Neural progenitor cell (in vitro differentiated cells): Measurements from ENCODE around the gene NF2. TPM values are rescaled to one million over a fixed set of nuclear protein-coding genes. Genes with fewer than 3 reads are reported as not detected.

Experiments used
- DNase-seq: peaks from one replicate; pipeline ENCODE4 v3.0.0-alpha.2; 2016; ENCODE audit warnings: low spot score
- H2AFZ ChIP-seq: fragments of 200-600 bp; sonication (generic); replicated peaks from 2 replicates; pipeline ENCODE4 v1.6.1; 2016; ENCODE audit warnings: antibody characterized with exemption
- H3F3A ChIP-seq: fragments of 200-600 bp; sonication (generic); 2 replicates; pipeline ENCODE4 v1.6.1; 2016; ENCODE audit warnings: antibody characterized with exemption, low read depth
- H3K27ac ChIP-seq: fragments of 200-600 bp; sonication (generic); 2 replicates; pipeline ENCODE4 v1.5.1; 2016; ENCODE audit warnings: mild to moderate bottlenecking
- H3K27me3 ChIP-seq: fragments of 200-600 bp; sonication (generic); 2 replicates; pipeline ENCODE4 v1.6.1; 2016; ENCODE audit warnings: mild to moderate bottlenecking, moderate library complexity
- H3K36me3 ChIP-seq: fragments of 200-600 bp; sonication (generic); 2 replicates; pipeline ENCODE4 v1.5.1; 2016
- H3K4me1 ChIP-seq: fragments of 200-600 bp; sonication (generic); 2 replicates; pipeline ENCODE4 v1.6.1; 2016; ENCODE audit warnings: mixed run types
- H3K4me2 ChIP-seq: fragments of 200-600 bp; sonication (generic); 2 replicates; pipeline ENCODE4 v1.6.1; 2016
- H3K4me3 ChIP-seq: fragments of 200-600 bp; sonication (generic); 2 replicates; pipeline ENCODE4 v1.5.1; 2016
- H3K79me2 ChIP-seq: fragments of 200-600 bp; sonication (generic); 2 replicates; pipeline ENCODE4 v1.6.1; 2016; ENCODE audit warnings: low read depth
- H3K9ac ChIP-seq: fragments of 200-600 bp; sonication (generic); 2 replicates; pipeline ENCODE4 v1.6.1; 2016
- H3K9me3 ChIP-seq: fragments of 200-600 bp; sonication (generic); 2 replicates; pipeline ENCODE4 v1.5.1; 2016; ENCODE audit warnings: low read depth
- H4K20me1 ChIP-seq: fragments of 200-600 bp; sonication (generic); 2 replicates; pipeline ENCODE4 v1.6.1; 2016; ENCODE audit warnings: low read depth
- H3K27ac Mint-ChIP-seq: 3 replicates; pipeline ENCODE4 v1.8.0; 2021; ENCODE audit warnings: mixed read lengths
- H3K27me3 Mint-ChIP-seq: 2 replicates; pipeline ENCODE4 v1.8.0; 2022; ENCODE audit warnings: low read depth, mild to moderate bottlenecking, inconsistent platforms, moderate library complexity, mixed read lengths; ENCODE audit not compliant: insufficient read depth
- H3K36me3 Mint-ChIP-seq: 3 replicates; pipeline ENCODE4 v1.8.0; 2021; ENCODE audit warnings: mixed read lengths
- H3K4me1 Mint-ChIP-seq: 3 replicates; pipeline ENCODE4 v1.8.0; 2021; ENCODE audit warnings: mixed read lengths
- H3K4me3 Mint-ChIP-seq: 3 replicates; pipeline ENCODE4 v1.8.0; 2021; ENCODE audit warnings: mild to moderate bottlenecking, moderate library complexity, mixed read lengths
- H3K9me3 Mint-ChIP-seq: 3 replicates; pipeline ENCODE4 v1.8.0; 2020; ENCODE audit warnings: mixed read lengths
- EZH2 ChIP-seq: fragments of 200-600 bp; sonication (generic); IDR thresholded peaks from 2 replicates; pipeline ENCODE4 v1.6.1; 2017; ENCODE audit warnings: antibody characterized with exemption, mild to moderate bottlenecking, moderate library complexity
- EZH2phosphoT487 ChIP-seq: fragments of 200-600 bp; sonication (generic); IDR thresholded peaks from 2 replicates; pipeline ENCODE4 v1.6.1; 2017; ENCODE audit warnings: antibody characterized with exemption
- total RNA-seq: library from RNA; depleted of rRNA; stranded (reverse); fragments of >200 nt; gene quantifications from 2 replicates; pipeline ENCODE4 v1.2.3, GENCODE V29; 2015; ENCODE audit warnings: low replicate concordance
- TF ChIP-seq, protein P1 (sequence below): fragments of 200-600 bp; sonication (generic); IDR thresholded peaks from 2 replicates; pipeline ENCODE4 v1.5.1; 2017; ENCODE audit warnings: antibody characterized with exemption, mild to moderate bottlenecking

NF2 gene
- total RNA-seq, 1 donor from 2014 or later: 18.7 TPM

DNA sequence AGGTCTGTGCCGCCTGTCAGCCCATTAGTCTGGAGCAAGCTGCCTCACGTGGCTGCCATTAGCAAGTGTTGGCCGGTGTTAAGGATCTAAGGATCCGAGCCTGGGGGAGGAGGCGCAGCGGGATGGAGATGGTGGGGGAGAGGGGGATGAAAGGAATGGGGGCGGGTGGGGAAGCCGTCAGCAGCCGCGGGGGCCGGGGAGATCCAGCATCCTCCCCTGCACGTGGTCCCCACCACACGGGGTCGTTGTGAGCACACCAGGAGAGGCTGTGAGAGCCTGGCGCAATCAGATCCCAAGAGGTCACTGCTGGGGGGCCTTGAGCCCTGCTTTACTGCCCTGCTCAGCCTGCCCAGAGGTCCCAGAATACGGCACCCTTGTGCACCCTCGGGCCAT lies 123.7 kb downstream of the NF2 start:
- H3K4me1 Mint-ChIP-seq: peaks cover 11% of the 10 kb centered on the region
- H3K4me3 ChIP-seq: no peak overlapping the region
- H3K4me3 Mint-ChIP-seq: no peak overlapping the region
- H3K27ac ChIP-seq: no peak overlapping the region
- TF ChIP-seq EZH2phosphoT487 (no peak), EZH2 (no peak)
- TF ChIP-seq, protein P1, sequence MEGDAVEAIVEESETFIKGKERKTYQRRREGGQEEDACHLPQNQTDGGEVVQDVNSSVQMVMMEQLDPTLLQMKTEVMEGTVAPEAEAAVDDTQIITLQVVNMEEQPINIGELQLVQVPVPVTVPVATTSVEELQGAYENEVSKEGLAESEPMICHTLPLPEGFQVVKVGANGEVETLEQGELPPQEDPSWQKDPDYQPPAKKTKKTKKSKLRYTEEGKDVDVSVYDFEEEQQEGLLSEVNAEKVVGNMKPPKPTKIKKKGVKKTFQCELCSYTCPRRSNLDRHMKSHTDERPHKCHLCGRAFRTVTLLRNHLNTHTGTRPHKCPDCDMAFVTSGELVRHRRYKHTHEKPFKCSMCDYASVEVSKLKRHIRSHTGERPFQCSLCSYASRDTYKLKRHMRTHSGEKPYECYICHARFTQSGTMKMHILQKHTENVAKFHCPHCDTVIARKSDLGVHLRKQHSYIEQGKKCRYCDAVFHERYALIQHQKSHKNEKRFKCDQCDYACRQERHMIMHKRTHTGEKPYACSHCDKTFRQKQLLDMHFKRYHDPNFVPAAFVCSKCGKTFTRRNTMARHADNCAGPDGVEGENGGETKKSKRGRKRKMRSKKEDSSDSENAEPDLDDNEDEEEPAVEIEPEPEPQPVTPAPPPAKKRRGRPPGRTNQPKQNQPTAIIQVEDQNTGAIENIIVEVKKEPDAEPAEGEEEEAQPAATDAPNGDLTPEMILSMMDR: peak; percentile 54
- no peaks in the 10 kb centered on the region for H4K20me1 ChIP-seq
- no peaks in the 10 kb centered on the region for H3K36me3 Mint-ChIP-seq
- H3K79me2 ChIP-seq: no peaks in the 10 kb centered on the region
- H3K4me2 ChIP-seq: peak overlapping the region; percentile 63
- H3K9me3 Mint-ChIP-seq: no peaks in the 10 kb centered on the region
- H3K9me3 ChIP-seq: no peaks in the 10 kb centered on the region
- H3K27me3 ChIP-seq: peaks cover 11% of the 10 kb centered on the region
- peaks cover 12% of the 10 kb centered on the region for H3K27me3 Mint-ChIP-seq
- peaks cover 4% of the 10 kb centered on the region for H3K4me1 ChIP-seq
- peaks cover 3% of the 10 kb centered on the region for H3F3A ChIP-seq
- no peak overlapping the region for H3K27ac Mint-ChIP-seq
- peak; percentile 84 for DNase-seq
- no peak overlapping the region for H3K9ac ChIP-seq
- H3K36me3 ChIP-seq: no peaks in the 10 kb centered on the region
- H2AFZ ChIP-seq: no peak overlapping the region

DNA sequence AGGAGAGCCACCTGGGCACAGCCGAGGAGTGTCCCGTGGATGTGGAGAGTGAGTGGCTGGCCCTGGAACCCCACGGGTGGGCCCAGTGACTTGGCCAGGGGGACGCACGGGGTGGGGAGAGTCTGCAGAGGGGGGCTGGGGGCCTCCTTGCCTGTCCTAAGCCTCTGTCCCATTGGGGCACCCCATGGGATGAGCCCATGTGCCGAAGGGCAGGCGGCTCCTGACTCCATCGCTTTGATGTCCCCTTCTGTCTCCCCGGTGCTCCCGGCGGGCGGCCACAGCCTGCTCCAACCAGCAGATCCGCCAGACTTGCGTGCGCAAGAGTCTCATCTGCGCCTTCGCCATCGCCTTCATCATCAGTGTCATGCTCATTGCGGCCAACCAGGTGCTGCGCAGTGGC lies 125.7 kb downstream of the NF2 start:
- no peaks in the 10 kb centered on the region for H3K9me3 ChIP-seq
- Mint-ChIP-seq H3K9me3 (no peaks in the 10 kb centered on the region), H3K4me3 (no peak overlapping the region), H3K4me1 (peaks cover 13% of the 10 kb centered on the region), H3K27ac (no peak overlapping the region), H3K27me3 (peaks cover 7% of the 10 kb centered on the region), H3K36me3 (peaks cover 2% of the 10 kb centered on the region)
- no peaks in the 10 kb centered on the region for H3K36me3 ChIP-seq
- peaks cover 7% of the 10 kb centered on the region for H3K4me1 ChIP-seq
- H2AFZ ChIP-seq: no peak overlapping the region
- TF ChIP-seq, protein P1: no peak
- TF ChIP-seq EZH2 (no peak), EZH2phosphoT487 (no peak)
- H4K20me1 ChIP-seq: peaks cover 2% of the 10 kb centered on the region
- no peaks in the 10 kb centered on the region for H3K79me2 ChIP-seq
- H3K27me3 ChIP-seq: no peaks in the 10 kb centered on the region
- no peak overlapping the region for H3K4me3 ChIP-seq
- no peak overlapping the region for H3K27ac ChIP-seq
- H3K9ac ChIP-seq: no peak overlapping the region
- H3F3A ChIP-seq: peaks cover 3% of the 10 kb centered on the region
- DNase-seq: no peak
- H3K4me2 ChIP-seq: no peak overlapping the region

DNA sequence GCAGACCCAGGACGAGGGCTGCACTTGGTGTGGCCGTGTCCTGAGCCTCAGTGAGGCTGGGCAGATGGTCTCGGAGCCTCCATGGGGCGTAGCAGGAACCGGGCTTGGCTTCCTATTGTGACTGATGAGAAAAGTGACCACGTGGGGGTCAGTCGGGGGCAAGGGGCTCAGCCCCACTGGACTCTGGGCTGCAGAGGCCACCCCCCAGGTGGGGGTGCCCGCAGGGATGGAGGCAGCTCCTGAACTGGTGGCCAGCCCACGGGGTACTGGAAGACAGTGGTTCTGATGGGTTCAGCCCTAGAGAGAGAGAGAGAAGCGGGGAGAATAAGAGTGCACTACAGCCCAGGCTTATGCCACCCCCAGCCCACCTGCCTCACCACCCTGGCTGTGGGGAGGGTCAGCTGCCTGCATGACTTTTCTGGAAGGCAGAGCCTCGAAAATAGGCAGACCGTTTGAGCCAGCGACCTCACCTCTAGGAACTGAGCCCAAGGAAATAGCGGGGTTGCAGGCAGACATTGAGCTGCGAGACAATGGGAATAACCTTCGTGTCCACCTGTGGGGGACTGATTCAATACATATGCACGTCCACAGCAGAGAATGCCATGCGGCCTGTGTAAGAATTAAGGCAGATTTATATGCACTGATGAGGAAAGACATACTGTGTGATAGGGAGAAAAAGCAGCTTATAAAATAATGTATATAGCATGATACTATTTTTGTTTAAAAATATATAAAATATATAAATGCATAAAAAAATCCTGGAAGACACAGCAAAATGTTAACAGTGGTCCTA lies 127.8 kb downstream of the NF2 start:
- H3K9me3 ChIP-seq: no peaks in the 10 kb centered on the region
- no peak overlapping the region for H3K4me3 ChIP-seq
- peaks cover 3% of the 10 kb centered on the region for H3F3A ChIP-seq
- peaks cover 20% of the 10 kb centered on the region for H3K4me1 ChIP-seq
- H3K79me2 ChIP-seq: no peaks in the 10 kb centered on the region
- TF ChIP-seq, protein P1: no peak
- TF ChIP-seq EZH2phosphoT487 (no peak), EZH2 (no peak)
- DNase-seq: no peak
- H3K4me2 ChIP-seq: no peak overlapping the region
- H3K27ac ChIP-seq: no peak overlapping the region
- Mint-ChIP-seq H3K27ac (no peak overlapping the region), H3K9me3 (no peaks in the 10 kb centered on the region), H3K36me3 (peaks cover 2% of the 10 kb centered on the region), H3K4me1 (peaks cover 17% of the 10 kb centered on the region), H3K27me3 (peaks cover 2% of the 10 kb centered on the region), H3K4me3 (no peak overlapping the region)
- H3K27me3 ChIP-seq: no peaks in the 10 kb centered on the region
- peaks cover 8% of the 10 kb centered on the region for H4K20me1 ChIP-seq
- H3K9ac ChIP-seq: no peak overlapping the region
- H2AFZ ChIP-seq: no peak overlapping the region
- H3K36me3 ChIP-seq: no peaks in the 10 kb centered on the region
